Measurements from ENCODE around the gene TRPM8. TPM values are rescaled to one million over a fixed set of nuclear protein-coding genes. Genes with fewer than 3 reads are reported as not detected.
"Not testable (repeated sequence)": the region's sequence is repeated elsewhere in the genome, so short reads cannot be mapped to it uniquely, and the experiment has no call there.

Gene TRPM8
- total RNA-seq, 2 donors from 2014 or later, result not detected

GRCh38 chr2:233960203-233960602 is 43.0 kb downstream of the TRPM8 start:
- no peak for TF ChIP-seq CTCF (IDR thresholded peaks at IDR 0.05)
- H3K4me1 ChIP-seq (ENCODE audit: control insufficient read depth in 1 of 2, low read depth in 2 of 2), result no peaks in the 10 kb centered on the region
- no peak overlapping the region for H3K27ac ChIP-seq
- DNase-seq (ENCODE audit: low spot score) (no peak), ATAC-seq (ENCODE audit: insufficient number of reproducible peaks, low FRiP score, low read depth) (no peak)
- H3K4me3 ChIP-seq, result no peak overlapping the region
- no peaks in the 10 kb centered on the region for H3K27me3 ChIP-seq (replicated peaks; ENCODE audit: insufficient read depth)
- H3K36me3 ChIP-seq, result no peaks in the 10 kb centered on the region
- no peaks in the 10 kb centered on the region for H3K9me3 ChIP-seq

GRCh38 chr2:233961905-233962304 is 44.7 kb downstream of the TRPM8 start:
- Histone ChIP-seq H3K36me3 (no peaks in the 10 kb centered on the region), H3K4me3 (no peak overlapping the region), H3K9me3 (no peaks in the 10 kb centered on the region), H3K27ac (no peak overlapping the region), H3K4me1 (ENCODE audit: control insufficient read depth in 1 of 2, low read depth in 2 of 2) (no peaks in the 10 kb centered on the region), H3K27me3 (replicated peaks; ENCODE audit: insufficient read depth) (no peaks in the 10 kb centered on the region)
- ATAC-seq (ENCODE audit: insufficient number of reproducible peaks, low FRiP score, low read depth), result no peak
- DNase-seq (ENCODE audit: low spot score), result no peak
- TF ChIP-seq CTCF (IDR thresholded peaks at IDR 0.05), result no peak

GRCh38 chr2:233964581-233964980 is 47.4 kb downstream of the TRPM8 start:
- H3K4me3 ChIP-seq, result no peak overlapping the region
- H3K27me3 ChIP-seq (replicated peaks; ENCODE audit: insufficient read depth), result no peaks in the 10 kb centered on the region
- ATAC-seq (ENCODE audit: insufficient number of reproducible peaks, low FRiP score, low read depth) (no peak), DNase-seq (ENCODE audit: low spot score) (no peak)
- no peaks in the 10 kb centered on the region for H3K4me1 ChIP-seq (ENCODE audit: control insufficient read depth in 1 of 2, low read depth in 2 of 2)
- no peak for TF ChIP-seq CTCF (IDR thresholded peaks at IDR 0.05)
- H3K36me3 ChIP-seq, result no peaks in the 10 kb centered on the region
- H3K27ac ChIP-seq, result no peak overlapping the region
- no peaks in the 10 kb centered on the region for H3K9me3 ChIP-seq

- no peaks in the 10 kb centered on the region for H3K4me1 ChIP-seq (ENCODE audit: control insufficient read depth in 1 of 2, low read depth in 2 of 2)
- no peak overlapping the region for H3K4me3 ChIP-seq
- H3K9me3 ChIP-seq, result no peaks in the 10 kb centered on the region
- H3K27me3 ChIP-seq (replicated peaks; ENCODE audit: insufficient read depth), result no peaks in the 10 kb centered on the region
- H3K36me3 ChIP-seq, result no peaks in the 10 kb centered on the region
- H3K27ac ChIP-seq, result no peak overlapping the region
- ATAC-seq (ENCODE audit: insufficient number of reproducible peaks, low FRiP score, low read depth) (no peak), DNase-seq (ENCODE audit: low spot score) (no peak)
- no peak for TF ChIP-seq CTCF (IDR thresholded peaks at IDR 0.05)
Measured at GRCh38 chr2:233965032-233965603, 47.9 kb downstream of the TRPM8 start.

GRCh38 chr2:233965646-233966045 is 48.5 kb downstream of the TRPM8 start:
- H3K27ac ChIP-seq; H3K4me1 ChIP-seq (ENCODE audit: control insufficient read depth in 1 of 2, low read depth in 2 of 2); H3K36me3 ChIP-seq; ATAC-seq (ENCODE audit: insufficient number of reproducible peaks, low FRiP score, low read depth); H3K27me3 ChIP-seq (replicated peaks; ENCODE audit: insufficient read depth); H3K9me3 ChIP-seq; DNase-seq (ENCODE audit: low spot score); H3K4me3 ChIP-seq: not testable (repeated sequence)

GRCh38 chr2:233966388-233966787 is 49.2 kb downstream of the TRPM8 start:
- H3K36me3 ChIP-seq, result no peaks in the 10 kb centered on the region
- no peak overlapping the region for H3K27ac ChIP-seq
- ATAC-seq (ENCODE audit: insufficient number of reproducible peaks, low FRiP score, low read depth) (no peak), DNase-seq (ENCODE audit: low spot score) (no peak)
- H3K4me3 ChIP-seq, result no peak overlapping the region
- no peaks in the 10 kb centered on the region for H3K27me3 ChIP-seq (replicated peaks; ENCODE audit: insufficient read depth)
- H3K9me3 ChIP-seq, result no peaks in the 10 kb centered on the region
- no peaks in the 10 kb centered on the region for H3K4me1 ChIP-seq (ENCODE audit: control insufficient read depth in 1 of 2, low read depth in 2 of 2)
- TF ChIP-seq CTCF (IDR thresholded peaks at IDR 0.05), result no peak

Data from thoracic aorta (tissue), 2 donors.